ENCODE data around the gene MSH5. TPM values are rescaled to one million over a fixed set of nuclear protein-coding genes. Genes with fewer than 3 reads are reported as not detected.
A peak's percentile ranks its signal among the peaks of the same experiment; 100 is the strongest.

Gene MSH5
- total and polyA plus RNA-seq, 9 of the 15 experiments (the other 6 are each of a cell fraction or from before 2014, with no cell fraction given): 12.5 to 104 (median 46.6) TPM

- TF ChIP-seq ZNF407 (IDR thresholded peaks at IDR 0.05; ENCODE audit: low read depth) (no peak), ZBED1 (IDR thresholded peaks at IDR 0.05) (no peak), ZBTB2 (IDR thresholded peaks at IDR 0.05) (no peak), ZBTB1 (CRISPR knock-in tag; IDR thresholded peaks at IDR 0.05; ENCODE audit: borderline replicate concordance, low read depth) (no peak), ZC3H4 (CRISPR knock-in tag; IDR thresholded peaks at IDR 0.05; ENCODE audit: borderline replicate concordance) (no peak), ATF4 (CRISPR knock-in tag; IDR thresholded peaks at IDR 0.05) (peak; percentile 50; the same call in 1 of the 2 replicates), TSC22D4 (tag; IDR thresholded peaks at IDR 0.05) (no peak), ARID2 (IDR thresholded peaks at IDR 0.05) (no peak), MCM7 (IDR thresholded peaks at IDR 0.05) (no peak), NBN (IDR thresholded peaks at IDR 0.05; ENCODE audit: low read depth) (no peak), POLR3G (IDR thresholded peaks at IDR 0.05; ENCODE audit: extremely low read depth, insufficient read length, insufficient replicate concordance) (no peak), ZNF232 (CRISPR knock-in tag; IDR thresholded peaks at IDR 0.05) (0 out of 2 replicates have a peak, but pooled peaks have one; percentile 10), PKNOX1 (IDR thresholded peaks at IDR 0.05) (no peak), ARID1B (IDR thresholded peaks at IDR 0.05) (peak; percentile 32), PATZ1 (CRISPR knock-in tag; IDR thresholded peaks at IDR 0.05; ENCODE audit: borderline replicate concordance) (no peak)
Measured at GRCh38 chr6:31750411-31751022, 10.7 kb downstream of the MSH5 start (continued).
